Fibroblast of lung (primary cell): ENCODE measurements around the gene PCDHB14. TPM values are rescaled to one million over a fixed set of nuclear protein-coding genes. Genes with fewer than 3 reads are reported as not detected.
"Not testable (repeated sequence)": the region's sequence is repeated elsewhere in the genome, so short reads cannot be mapped to it uniquely, and the experiment has no call there.

Experiments
- DNase-seq, 2 donors: peaks; one replicate each; pipeline versions ENCODE4 v3.0.0 to v3.0.0-alpha.2; 2010; ENCODE audit warnings: low read depth in 2 of 2
- H2AFZ ChIP-seq: 2 replicates; pipeline ENCODE4 v1.5.1; 2012; ENCODE audit warnings: low read length, control low read depth, inconsistent platforms
- H3K27ac ChIP-seq: 2 replicates; pipeline ENCODE4 v1.5.1; 2011; ENCODE audit warnings: low read length, control low read depth; ENCODE audit not compliant: insufficient read depth
- H3K27me3 ChIP-seq: 2 replicates; pipeline ENCODE4 v1.5.1; 2011; ENCODE audit warnings: mild to moderate bottlenecking, low read length; ENCODE audit not compliant: control insufficient read depth, insufficient read depth
- H3K36me3 ChIP-seq: 2 replicates; pipeline ENCODE4 v1.5.1; 2011; ENCODE audit warnings: low read length; ENCODE audit not compliant: control insufficient read depth, insufficient read depth
- H3K4me1 ChIP-seq: 2 replicates; pipeline ENCODE4 v1.5.1; 2011; ENCODE audit warnings: low read length; ENCODE audit not compliant: control insufficient read depth, insufficient read depth; ENCODE audit errors: extremely low read depth
- H3K4me2 ChIP-seq: 2 replicates; pipeline ENCODE4 v1.5.1; 2011; ENCODE audit warnings: low read length, control low read depth; ENCODE audit not compliant: insufficient read depth; ENCODE audit errors: extremely low read depth
- H3K4me3 ChIP-seq, 4 experiments: fragments of 200-600 bp in 1 of 4; sonication (generic) in 1 of 4; replicated peaks in 1 of 4; 2 replicates each; pipeline ENCODE4 v1.5.1; 2011 to 2016; ENCODE audit warnings: low read length in 4 of 4, low read depth in 3 of 4, mild to moderate bottlenecking in 3 of 4, control low read depth in 2 of 4, inconsistent platforms in 1 of 4, mixed read lengths in 1 of 4; ENCODE audit not compliant: insufficient read depth in 1 of 4; ENCODE audit errors: control extremely low read depth in 1 of 4
- H3K79me2 ChIP-seq: 2 replicates; pipeline ENCODE4 v1.5.1; 2012; ENCODE audit warnings: mild to moderate bottlenecking, low read length, inconsistent platforms; ENCODE audit not compliant: control insufficient read depth, insufficient read depth
- H3K9ac ChIP-seq: 2 replicates; pipeline ENCODE4 v1.5.1; 2011; ENCODE audit warnings: mild to moderate bottlenecking, low read length, control low read depth; ENCODE audit not compliant: insufficient read depth
- H3K9me3 ChIP-seq: 2 replicates; pipeline ENCODE4 v1.5.1; 2012; ENCODE audit warnings: low read depth, low read length; ENCODE audit not compliant: control insufficient read depth, insufficient read depth
- H4K20me1 ChIP-seq: 2 replicates; pipeline ENCODE4 v1.5.1; 2011; ENCODE audit warnings: low read length; ENCODE audit not compliant: control insufficient read depth, insufficient read depth; ENCODE audit errors: extremely low read depth
- CTCF ChIP-seq, 2 donors: IDR thresholded peaks in 1 of 2; conservative IDR thresholded peaks in 1 of 2; 1 replicate in 1 of 2; 2 replicates in 1 of 2; pipeline ENCODE4 v1.5.1; 2011 to 2012; ENCODE audit warnings: low read length in 2 of 2, control low read depth in 1 of 2, inconsistent platforms in 1 of 2, low read depth in 1 of 2, mild to moderate bottlenecking in 1 of 2
- EZH2 ChIP-seq: IDR thresholded peaks from 2 replicates; pipeline ENCODE4 v1.5.1; 2012; ENCODE audit warnings: low read length, control low read depth, mild to moderate bottlenecking; ENCODE audit errors: missing control alignments
- polyA plus RNA-seq, 2 donors: library from polyadenylated mRNA; depleted of rRNA in 1 of 2; stranded (reverse) in 1 of 2; unstranded in 1 of 2; fragments of >200 nt; gene quantifications; 2 replicates each; pipeline ENCODE4 v1.2.1, GENCODE V29; 2011 to 2012; ENCODE audit warnings: missing spikeins in 1 of 2
- total RNA-seq: library from RNA; depleted of rRNA; stranded (reverse); fragments of >200 nt; gene quantifications from 2 replicates; pipeline ENCODE4 v1.2.1, GENCODE V29; 2014

PCDHB14 gene
- total and polyA plus RNA-seq, 2 donors (not counting 1 experiment from before 2014, with no cell fraction given): 0.86 to 1.7 TPM

GRCh38 chr5:141179876-141180275, 43.3 kb upstream of the PCDHB14 start:
- H3K27ac ChIP-seq, H2AFZ ChIP-seq, DNase-seq, H3K9me3 ChIP-seq, H4K20me1 ChIP-seq, H3K36me3 ChIP-seq, H3K9ac ChIP-seq, H3K4me3 ChIP-seq, H3K79me2 ChIP-seq, H3K4me1 ChIP-seq, H3K27me3 ChIP-seq, H3K4me2 ChIP-seq: not testable (repeated sequence)

- H4K20me1 ChIP-seq: no peaks in the 10 kb centered on the region
- no peak overlapping the region for H3K4me2 ChIP-seq
- H3K4me1 ChIP-seq: no peaks in the 10 kb centered on the region
- no peaks in the 10 kb centered on the region for H3K36me3 ChIP-seq
- no peak overlapping the region for H3K4me3 ChIP-seq
- H3K9ac ChIP-seq: no peak overlapping the region
- TF ChIP-seq EZH2 (no peak), CTCF (conservative IDR thresholded peaks at IDR 0.05 in 1 of 2, IDR thresholded peaks at IDR 0.05 in 1 of 2; ENCODE audit: low read depth in 1 of 2, low read length in 2 of 2) (no peak)
- DNase-seq: no peak
- H2AFZ ChIP-seq: no peak overlapping the region
- no peaks in the 10 kb centered on the region for H3K9me3 ChIP-seq
- H3K27ac ChIP-seq: no peak overlapping the region
- H3K79me2 ChIP-seq: no peaks in the 10 kb centered on the region
- H3K27me3 ChIP-seq: no peaks in the 10 kb centered on the region
Measured at GRCh38 chr5:141180313-141180712, 42.8 kb upstream of the PCDHB14 start.

- Histone ChIP-seq H3K79me2 (no peaks in the 10 kb centered on the region), H3K9me3 (no peaks in the 10 kb centered on the region), H3K27me3 (no peaks in the 10 kb centered on the region), H2AFZ (no peak within 1 kb of the TSS), H3K27ac (no peak within 1 kb of the TSS), H3K9ac (no peak within 1 kb of the TSS), H4K20me1 (no peaks in the 10 kb centered on the region), H3K4me3 (peak within 1 kb of the TSS in 2 of 4 experiments; percentile 4 to 39), H3K36me3 (no peaks in the 10 kb centered on the region), H3K4me1 (no peaks in the 10 kb centered on the region), H3K4me2 (no peak within 1 kb of the TSS)
- TF ChIP-seq EZH2 (no peak), CTCF (conservative IDR thresholded peaks at IDR 0.05 in 1 of 2, IDR thresholded peaks at IDR 0.05 in 1 of 2; ENCODE audit: low read depth in 1 of 2, low read length in 2 of 2) (peak in 1 of 2 donors; percentile 12)
- DNase-seq: peak; percentile 5 to 16
Measured at GRCh38 chr5:141182248-141182647, 40.9 kb upstream of the PCDHB14 start, which contains the start of gene PCDHB16. TSS of gene PCDHB16 (plus strand) at chr5:141182387. CDS start at chr5:141182560, 173 bp downstream.

- not testable (repeated sequence) for H2AFZ ChIP-seq
Measured at GRCh38 chr5:141184117-141184855, 38.9 kb upstream of the PCDHB14 start.

More at GRCh38 chr5:141184117-141184855, 38.9 kb upstream of the PCDHB14 start:
- DNase-seq, H3K27me3 ChIP-seq, H3K36me3 ChIP-seq, H3K9ac ChIP-seq, H3K9me3 ChIP-seq, H3K27ac ChIP-seq, H3K79me2 ChIP-seq, H3K4me2 ChIP-seq, H3K4me3 ChIP-seq, H4K20me1 ChIP-seq, H3K4me1 ChIP-seq: not testable (repeated sequence)
